D721Med (cell line): Measurements from ENCODE around the gene SV2C.
"Not testable (repeated sequence)": the region's sequence is repeated elsewhere in the genome, so short reads cannot be mapped to it uniquely, and the experiment has no call there.

Experiments used
- DNase-seq: peaks from one replicate; pipeline ENCODE4 v3.0.0; 2011; ENCODE audit warnings: low spot score; ENCODE audit not compliant: insufficient read length
- FAIRE-seq: peaks from 2 replicates; lab custom pipeline; 2011; peaks lifted over from hg19 to GRCh38; lab: Jason Lieb, UNC
- CTCF ChIP-seq: IDR thresholded peaks from 2 replicates; pipeline ENCODE4 v1.5.1; 2012; ENCODE audit warnings: mild to moderate bottlenecking, control low read depth; ENCODE audit not compliant: insufficient read depth; ENCODE audit errors: missing control alignments

The SV2C gene

GRCh38 chr5:76292620-76293322 lies 209.6 kb downstream of the SV2C start:
- TF ChIP-seq CTCF, result no peak
- FAIRE-seq (no peak), DNase-seq (no peak)

- TF ChIP-seq CTCF, result no peak
- FAIRE-seq (no peak), DNase-seq (no peak)
These were observed 211.4 kb downstream of the SV2C start for GRCh38 chr5:76294573-76294972.

GRCh38 chr5:76298852-76299251 lies 215.7 kb downstream of the SV2C start:
- no peak for FAIRE-seq

GRCh38 chr5:76299592-76299991 lies 216.4 kb downstream of the SV2C start:
- DNase-seq (no peak), FAIRE-seq (no peak)
- TF ChIP-seq CTCF, result no peak

More at GRCh38 chr5:76298852-76299251, 215.7 kb downstream of the SV2C start:
- TF ChIP-seq CTCF, result no peak
- DNase-seq, result no peak

- DNase-seq, FAIRE-seq: not testable (repeated sequence)
These were observed 218.7 kb downstream of the SV2C start for GRCh38 chr5:76301932-76302331.

- DNase-seq, FAIRE-seq: not testable (repeated sequence)
These were observed 219.5 kb downstream of the SV2C start for GRCh38 chr5:76302661-76303060.

GRCh38 chr5:76303921-76304320 lies 220.7 kb downstream of the SV2C start:
- FAIRE-seq, result no peak
- no peak for TF ChIP-seq CTCF
- DNase-seq, result no peak

- no peak for FAIRE-seq
- TF ChIP-seq CTCF, result no peak
- no peak for DNase-seq
These were observed 222.1 kb downstream of the SV2C start for GRCh38 chr5:76305269-76305668.
